ENCODE data around the gene PAX7.

PAX7 gene

GRCh38 chr1:18642278-18643095 lies 11.8 kb downstream of the PAX7 start:
- FAIRE-seq = no peak

DNA sequence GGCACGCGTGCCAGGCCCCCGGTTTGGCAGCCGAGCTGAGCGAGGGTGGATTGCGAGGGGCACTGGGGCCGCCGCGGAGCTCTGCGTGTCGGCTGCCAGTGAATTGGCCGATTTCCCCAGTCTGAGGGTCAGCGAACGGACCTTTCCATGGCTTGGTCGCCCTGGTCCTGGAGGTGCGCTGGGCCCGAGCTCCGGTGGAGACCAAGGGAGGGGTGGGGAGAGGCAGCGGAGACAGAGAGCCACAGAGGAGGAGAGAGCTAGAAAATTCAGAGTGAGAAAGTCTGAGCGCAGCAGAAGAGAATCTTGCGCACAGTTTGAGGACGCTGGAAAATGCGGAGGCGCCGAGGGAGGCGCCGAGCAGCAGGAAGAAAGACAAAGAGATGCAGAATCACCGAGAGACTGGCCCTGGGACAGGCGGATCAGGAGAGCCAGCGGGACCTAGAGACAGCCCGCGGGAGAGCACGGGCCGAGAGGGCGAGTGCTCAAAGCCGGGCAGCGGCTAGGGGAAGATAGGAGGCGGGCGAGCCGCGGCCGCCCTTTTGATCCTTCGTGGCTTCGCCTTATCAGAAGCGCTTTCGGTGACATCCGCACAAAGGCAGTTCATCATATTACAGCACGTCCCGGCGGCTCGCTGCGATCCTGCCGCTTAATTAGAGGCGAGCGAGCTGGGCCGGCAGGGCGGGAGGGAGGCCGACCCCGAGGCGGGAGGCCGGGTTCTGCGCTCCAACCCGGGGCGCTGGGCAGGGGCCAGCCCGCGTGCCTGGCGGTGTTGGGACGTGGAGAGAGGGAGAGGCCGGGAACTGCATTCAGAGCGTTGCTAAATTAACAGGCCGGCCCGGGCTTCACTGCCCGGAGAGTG lies 12.7 kb downstream of the PAX7 start:
- FAIRE-seq = no peak

GRCh38 chr1:18644013-18644399 lies 13.4 kb downstream of the PAX7 start:
- no peak for FAIRE-seq

GRCh38 chr1:18644446-18644845 lies 13.8 kb downstream of the PAX7 start:
- FAIRE-seq = no peak

DNA sequence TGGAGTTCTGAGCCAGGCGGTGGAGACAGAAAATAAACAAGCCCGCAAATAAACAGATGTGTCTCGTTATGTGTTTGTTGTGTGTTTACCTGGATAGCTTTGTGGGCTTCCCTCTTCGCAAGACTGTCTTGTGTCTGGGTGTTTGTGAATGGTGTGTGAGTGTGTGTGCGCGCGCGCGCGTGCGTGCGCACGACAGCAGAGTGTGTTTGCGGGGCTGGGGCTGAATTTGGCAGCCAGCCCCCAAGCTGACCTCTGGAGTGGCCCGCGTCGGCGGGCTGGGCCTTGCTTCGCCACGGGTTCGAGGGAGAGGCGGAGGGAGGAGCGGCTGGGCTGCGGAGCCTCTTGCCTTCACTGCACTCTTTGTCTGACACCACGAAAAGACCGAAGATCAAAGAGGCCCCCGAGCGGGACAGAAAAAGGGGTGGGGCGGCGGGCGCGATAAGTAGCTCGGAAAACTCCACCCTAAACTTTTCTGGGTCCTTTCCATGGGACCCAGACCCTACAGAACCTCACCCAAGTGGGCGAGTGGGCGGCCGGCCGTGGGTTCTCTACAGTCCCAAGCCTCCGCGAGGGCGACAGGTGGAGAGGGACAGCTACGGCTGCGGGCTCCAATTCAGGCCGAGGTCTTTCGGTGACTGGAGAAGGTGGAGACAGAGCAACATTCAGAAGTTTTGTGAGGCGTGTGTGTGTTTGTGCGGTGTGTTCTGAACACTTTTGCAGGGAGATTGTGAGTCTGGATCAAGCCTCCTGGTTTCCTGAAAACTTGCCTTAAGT lies 14.5 kb downstream of the PAX7 start:
- no peak for FAIRE-seq

- FAIRE-seq = no peak
These were observed 15.1 kb downstream of the PAX7 start for GRCh38 chr1:18645747-18646090.

DNA sequence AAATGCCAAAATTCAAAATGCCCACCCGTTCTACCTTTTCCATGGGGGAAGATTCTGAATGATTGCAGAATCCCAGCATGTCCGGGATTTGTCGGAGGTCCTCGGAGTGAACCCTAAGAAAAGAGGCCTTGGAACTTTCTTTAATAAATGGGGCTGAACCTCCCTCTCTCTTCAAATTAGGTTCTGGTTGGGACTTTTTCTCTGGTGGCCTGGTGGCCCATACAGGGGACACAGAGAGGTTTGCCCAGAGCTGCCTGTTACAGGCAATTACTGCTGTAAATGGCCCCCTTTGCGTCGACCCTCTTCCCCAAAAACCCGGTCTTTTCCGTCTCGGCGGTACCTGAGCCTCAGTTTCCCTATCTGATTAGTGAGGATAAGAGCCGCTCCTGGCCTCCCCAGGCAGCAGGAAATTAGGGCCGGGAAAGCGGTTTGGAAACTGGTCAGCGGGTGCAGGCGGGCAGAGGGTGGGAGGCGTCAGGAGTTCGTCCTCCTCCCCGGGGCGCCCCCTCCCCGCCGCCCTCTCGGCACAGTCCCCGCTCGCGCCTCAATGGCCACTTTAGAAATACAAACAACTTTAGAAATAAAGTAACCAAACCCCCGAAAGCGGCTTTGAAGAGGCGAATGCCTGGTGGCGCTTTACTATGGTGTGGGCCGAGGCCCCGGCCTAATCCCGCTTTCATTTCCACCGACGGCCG lies 15.6 kb downstream of the PAX7 start:
- no peak for FAIRE-seq

GRCh38 chr1:18646786-18647410 lies 16.3 kb downstream of the PAX7 start:
- no peak for FAIRE-seq

DNA sequence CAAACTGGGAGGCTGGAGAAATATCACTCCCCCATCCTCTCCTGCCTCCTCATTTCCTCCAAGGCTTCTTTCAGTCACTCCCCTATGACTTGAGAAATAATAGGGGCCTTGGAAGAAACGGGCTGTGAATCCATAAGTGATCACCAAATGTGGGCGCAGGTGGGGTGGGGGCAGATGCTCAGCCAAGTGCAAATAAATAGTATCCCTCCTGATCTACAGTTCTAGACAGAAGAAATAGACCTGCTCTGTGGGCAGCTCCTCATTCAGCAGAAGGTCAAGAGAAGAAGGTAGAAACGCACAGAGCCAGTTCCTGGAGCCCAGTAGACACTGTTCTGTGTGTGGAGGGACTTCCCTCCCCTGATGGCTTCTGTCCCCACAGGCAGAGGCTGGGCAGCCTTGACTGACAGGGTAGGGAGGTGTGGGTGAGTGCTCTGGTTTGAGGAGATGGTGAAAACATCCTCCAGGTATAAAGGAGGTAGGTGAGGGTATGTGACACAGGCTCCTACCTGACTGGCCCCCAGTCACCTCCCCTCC lies 17.1 kb downstream of the PAX7 start:
- FAIRE-seq = no peak

GRCh38 chr1:18649693-18650370 lies 19.2 kb downstream of the PAX7 start:
- FAIRE-seq = no peak

- FAIRE-seq = no peak
These were observed 21.1 kb downstream of the PAX7 start for GRCh38 chr1:18651713-18652112.

GRCh38 chr1:18652791-18653190 lies 22.1 kb downstream of the PAX7 start:
- no peak for FAIRE-seq

GRCh38 chr1:18653367-18653766 lies 22.7 kb downstream of the PAX7 start:
- no peak for FAIRE-seq

DNA sequence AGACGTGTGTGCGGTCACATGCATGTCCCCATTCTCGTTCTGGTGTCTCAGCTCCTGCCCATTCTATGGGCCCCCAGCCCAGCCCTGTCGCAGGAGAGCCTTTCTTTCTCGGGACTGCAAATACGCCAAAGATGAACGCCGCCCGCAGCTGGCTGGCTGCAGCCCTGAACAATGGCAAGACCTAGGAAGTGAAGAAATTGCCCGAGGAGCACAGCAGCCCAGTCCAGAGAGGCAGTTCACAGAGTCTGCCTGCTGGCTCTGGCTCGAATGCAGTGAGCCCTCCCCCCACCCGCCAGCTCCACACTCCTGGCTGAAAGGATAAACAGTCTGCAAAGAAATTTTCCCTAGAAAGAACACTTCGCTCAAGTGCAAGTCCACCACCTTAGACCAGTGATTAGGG lies 23.3 kb downstream of the PAX7 start:
- no peak for FAIRE-seq

- FAIRE-seq = no peak
These were observed 24.0 kb downstream of the PAX7 start for GRCh38 chr1:18654599-18654998.

GRCh38 chr1:18657506-18658201 lies 27.0 kb downstream of the PAX7 start:
- FAIRE-seq = no peak

DNA sequence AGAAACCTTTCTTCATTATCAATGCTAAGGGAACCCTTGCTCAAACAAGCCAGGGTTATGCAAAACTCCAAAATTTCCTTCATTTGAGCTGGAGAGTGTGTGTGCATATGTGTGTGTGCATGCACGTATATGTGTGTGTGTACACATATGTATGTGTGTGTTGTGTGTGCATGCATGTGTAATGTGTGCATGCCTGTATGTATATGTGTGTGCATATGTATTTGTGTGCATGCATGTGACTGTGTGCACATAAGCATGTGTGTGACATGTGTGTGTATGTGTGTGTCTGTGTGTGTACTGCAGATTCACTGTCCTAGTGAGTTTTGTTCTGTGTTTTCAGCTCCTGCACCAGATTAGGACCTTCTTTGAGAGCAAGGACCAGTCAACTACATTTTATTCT lies 28.2 kb downstream of the PAX7 start:
- FAIRE-seq = no peak

DNA sequence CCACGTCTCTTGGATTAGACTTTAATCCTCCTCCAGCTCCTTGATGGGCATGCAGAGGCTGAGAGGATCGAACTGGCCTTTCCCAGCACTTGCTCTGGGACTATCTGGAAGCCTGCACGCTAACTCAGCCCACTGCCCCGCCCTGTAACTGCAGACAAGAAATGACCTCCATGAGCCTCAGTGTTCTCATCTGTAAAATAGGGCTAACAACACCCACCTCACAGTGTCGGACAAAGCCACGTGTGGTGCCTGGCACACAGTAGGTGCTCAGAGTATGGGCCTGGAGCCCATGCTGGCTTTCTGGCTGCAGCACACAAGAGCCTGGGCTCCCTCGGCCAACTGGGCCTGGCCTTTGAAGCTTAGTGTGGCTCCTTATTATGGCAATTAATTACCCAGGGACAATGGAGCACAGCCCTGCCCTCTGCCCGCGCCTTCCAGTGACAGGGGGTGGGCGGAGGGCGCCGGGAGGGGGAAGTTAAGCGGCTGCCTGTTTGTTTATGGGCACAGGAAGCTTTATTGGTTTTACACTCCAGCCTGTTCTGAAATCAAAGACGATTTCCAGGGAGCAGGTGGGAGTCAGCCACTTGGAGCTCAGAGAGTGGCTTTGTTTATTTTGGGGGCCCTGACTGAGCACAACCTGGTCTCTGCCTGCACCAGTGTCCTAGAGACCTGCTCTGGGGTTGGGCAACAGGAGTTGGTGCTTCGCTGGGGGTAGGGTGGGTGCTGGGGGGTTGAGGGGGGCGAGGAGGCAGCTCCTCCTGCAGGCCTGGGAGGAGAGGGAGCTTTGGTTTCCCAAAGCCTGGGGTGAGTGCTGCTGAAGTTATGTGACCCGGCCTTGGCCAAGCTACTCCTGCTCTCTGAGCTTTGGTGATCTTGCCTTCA lies 31.0 kb downstream of the PAX7 start:
- no peak for FAIRE-seq

DNA sequence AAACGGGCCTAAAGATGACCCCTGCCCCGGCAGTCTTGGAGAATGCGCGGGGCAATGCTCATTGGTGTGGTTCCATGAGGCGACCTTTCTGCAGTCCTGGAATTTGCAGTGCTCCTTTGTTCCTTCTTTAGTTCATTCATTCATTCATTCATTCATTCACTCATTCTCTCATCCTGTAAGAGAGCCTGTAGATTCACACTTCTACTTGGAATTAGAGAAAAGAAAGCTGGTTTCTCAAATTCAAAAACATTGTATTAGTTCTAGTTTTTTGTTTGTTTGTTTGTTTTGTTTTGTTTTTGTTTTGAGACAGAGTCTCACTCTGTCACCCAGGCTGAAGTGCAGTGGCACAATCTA lies 31.6 kb downstream of the PAX7 start:
- FAIRE-seq = no peak

Measured in A204.1 (cell line).